IgD-negative memory B cell (primary cell): Measurements from ENCODE around the gene IGLL1. TPM values are rescaled to one million over a fixed set of nuclear protein-coding genes. Genes with fewer than 3 reads are reported as not detected.
A peak's percentile ranks its signal among the peaks of the same experiment; 100 is the strongest.
"Not testable (repeated sequence)": the region's sequence is repeated elsewhere in the genome, so short reads cannot be mapped to it uniquely, and the experiment has no call there.

Source experiments
- H3K27ac Mint-ChIP-seq, 3 donors: one replicate each; pipeline ENCODE4 v1.8.0; 2020 to 2022; ENCODE audit warnings: mild to moderate bottlenecking in 3 of 3, mixed read lengths in 3 of 3, moderate library complexity in 1 of 3
- H3K27me3 Mint-ChIP-seq: one replicate; pipeline ENCODE4 v1.8.0; 2021; ENCODE audit warnings: mixed read lengths
- H3K36me3 Mint-ChIP-seq: one replicate; pipeline ENCODE4 v1.8.0; 2020; ENCODE audit warnings: mild to moderate bottlenecking, mixed read lengths
- H3K4me1 Mint-ChIP-seq, 3 donors: one replicate each; pipeline ENCODE4 v1.8.0; 2020 to 2022; ENCODE audit warnings: mixed read lengths in 3 of 3, mild to moderate bottlenecking in 1 of 3
- H3K4me3 Mint-ChIP-seq, 4 donors: one replicate each; pipeline ENCODE4 v1.8.0; 2020 to 2022; ENCODE audit warnings: mild to moderate bottlenecking in 4 of 4, mixed read lengths in 4 of 4, moderate library complexity in 3 of 4
- H3K9me3 Mint-ChIP-seq, 3 donors: one replicate each; pipeline ENCODE4 v1.8.0; 2020 to 2021; ENCODE audit warnings: mixed read lengths in 3 of 3, mild to moderate bottlenecking in 1 of 3
- polyA plus RNA-seq: library from polyadenylated mRNA; unstranded; fragments of 300-500 nt; fragmentation: Illumina TruSeq; gene quantifications from one replicate; pipeline ENCODE4 v1.2.3, GENCODE V29; 2021

The IGLL1 gene
- polyA plus RNA-seq, 1 donor from 2014 or later, result not detected

GRCh38 chr22:23543506-23544000 is 36.5 kb downstream of the IGLL1 start:
- not testable (repeated sequence) for H3K27ac Mint-ChIP-seq, H3K9me3 Mint-ChIP-seq, H3K27me3 Mint-ChIP-seq, H3K4me3 Mint-ChIP-seq, H3K36me3 Mint-ChIP-seq, H3K4me1 Mint-ChIP-seq

- no peak overlapping the region for H3K27ac Mint-ChIP-seq
Measured at GRCh38 chr22:23542933-23543332, 37.2 kb downstream of the IGLL1 start.

DNA sequence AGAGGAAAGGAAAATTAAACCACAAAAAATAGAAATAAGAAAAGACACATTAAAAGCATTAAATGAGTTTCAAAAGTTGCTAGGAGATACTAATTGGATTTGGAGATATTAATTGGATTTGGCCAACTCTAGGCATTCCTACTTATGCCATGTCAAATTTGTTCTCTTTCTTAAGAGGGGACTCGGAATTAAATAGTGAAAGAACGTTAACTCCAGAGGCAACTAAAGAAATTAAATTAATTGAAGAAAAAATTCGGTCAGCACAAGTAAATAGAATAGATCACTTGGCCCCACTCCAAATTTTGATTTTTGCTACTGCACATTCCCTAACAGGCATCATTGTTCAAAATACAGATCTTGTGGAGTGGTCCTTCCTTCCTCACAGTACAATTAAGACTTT is 37.7 kb downstream of the IGLL1 start:
- not testable (repeated sequence) for H3K9me3 Mint-ChIP-seq, H3K4me3 Mint-ChIP-seq, H3K4me1 Mint-ChIP-seq, H3K36me3 Mint-ChIP-seq, H3K27me3 Mint-ChIP-seq, H3K27ac Mint-ChIP-seq

More at GRCh38 chr22:23542933-23543332, 37.2 kb downstream of the IGLL1 start:
- peaks cover 3 to 5% (median 3%) of the 10 kb centered on the region in 3 donors for H3K9me3 Mint-ChIP-seq
- H3K36me3 Mint-ChIP-seq, result no peaks in the 10 kb centered on the region
- H3K27me3 Mint-ChIP-seq, result peaks cover 3% of the 10 kb centered on the region
- H3K4me3 Mint-ChIP-seq, result no peak overlapping the region
- peaks cover 6 to 8% (median 7%) of the 10 kb centered on the region in 3 donors for H3K4me1 Mint-ChIP-seq

DNA sequence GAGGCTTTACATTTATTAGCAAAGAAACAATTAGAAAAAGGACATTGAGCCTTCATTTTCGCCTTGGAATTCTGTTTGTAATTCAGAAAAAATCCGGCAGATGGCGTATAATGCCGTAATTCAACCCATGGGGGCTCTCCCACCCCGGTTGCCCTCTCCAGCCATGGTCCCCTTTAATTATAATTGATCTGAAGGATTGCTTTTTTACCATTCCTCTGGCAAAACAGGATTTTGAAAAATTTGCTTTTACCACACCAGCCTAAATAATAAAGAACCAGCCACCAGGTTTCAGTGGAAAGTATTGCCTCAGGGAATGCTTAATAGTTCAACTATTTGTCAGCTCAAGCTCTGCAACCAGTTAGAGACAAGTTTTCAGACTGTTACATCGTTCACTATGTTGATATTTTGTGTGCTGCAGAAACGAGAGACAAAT is 38.2 kb downstream of the IGLL1 start:
- not testable (repeated sequence) for H3K27me3 Mint-ChIP-seq, H3K36me3 Mint-ChIP-seq, H3K4me3 Mint-ChIP-seq, H3K27ac Mint-ChIP-seq, H3K9me3 Mint-ChIP-seq
- H3K4me1 Mint-ChIP-seq, result peaks cover 6 to 11% (median 7%) of the 10 kb centered on the region in 3 donors

DNA sequence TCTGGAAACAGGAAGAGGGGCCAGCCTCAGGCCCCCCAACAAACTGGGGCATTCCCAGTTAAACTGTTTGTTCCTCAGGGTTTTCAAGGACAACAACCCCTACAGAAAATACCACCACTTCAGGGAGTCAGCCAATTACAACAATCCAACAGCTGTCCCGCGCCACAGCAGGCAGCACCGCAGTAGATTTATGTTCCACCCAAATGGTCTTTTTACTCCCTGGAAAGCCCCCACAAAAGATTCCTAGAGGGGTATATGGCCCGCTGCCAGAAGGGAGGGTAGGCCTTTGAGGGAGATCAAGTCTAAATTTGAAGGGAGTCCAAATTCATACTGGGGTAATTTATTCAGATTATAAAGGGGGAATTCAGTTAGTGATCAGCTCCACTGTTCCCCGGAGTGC is 39.3 kb downstream of the IGLL1 start:
- peaks cover 13 to 18% (median 13%) of the 10 kb centered on the region in 3 donors for H3K4me1 Mint-ChIP-seq
- H3K9me3 Mint-ChIP-seq, H3K27ac Mint-ChIP-seq, H3K27me3 Mint-ChIP-seq, H3K36me3 Mint-ChIP-seq, H3K4me3 Mint-ChIP-seq: not testable (repeated sequence)

DNA sequence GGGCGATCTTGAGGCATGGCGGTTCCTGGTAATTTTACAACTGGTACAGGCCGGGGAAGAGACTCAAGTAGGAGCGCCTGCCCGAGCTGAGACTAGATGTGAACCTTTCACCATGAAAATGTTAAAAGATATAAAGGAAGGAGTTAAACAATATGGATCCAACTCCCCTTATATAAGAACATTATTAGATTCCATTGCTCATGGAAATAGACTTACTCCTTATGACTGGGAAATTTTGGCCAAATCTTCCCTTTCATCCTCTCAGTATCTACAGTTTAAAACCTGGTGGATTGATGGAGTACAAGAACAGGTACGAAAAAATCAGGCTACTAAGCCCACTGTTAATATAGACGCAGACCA is 40.3 kb downstream of the IGLL1 start:
- H3K27ac Mint-ChIP-seq, H3K27me3 Mint-ChIP-seq, H3K4me3 Mint-ChIP-seq, H3K36me3 Mint-ChIP-seq, H3K9me3 Mint-ChIP-seq: not testable (repeated sequence)
- H3K4me1 Mint-ChIP-seq, result peaks cover 17 to 21% (median 17%) of the 10 kb centered on the region in 3 donors

DNA sequence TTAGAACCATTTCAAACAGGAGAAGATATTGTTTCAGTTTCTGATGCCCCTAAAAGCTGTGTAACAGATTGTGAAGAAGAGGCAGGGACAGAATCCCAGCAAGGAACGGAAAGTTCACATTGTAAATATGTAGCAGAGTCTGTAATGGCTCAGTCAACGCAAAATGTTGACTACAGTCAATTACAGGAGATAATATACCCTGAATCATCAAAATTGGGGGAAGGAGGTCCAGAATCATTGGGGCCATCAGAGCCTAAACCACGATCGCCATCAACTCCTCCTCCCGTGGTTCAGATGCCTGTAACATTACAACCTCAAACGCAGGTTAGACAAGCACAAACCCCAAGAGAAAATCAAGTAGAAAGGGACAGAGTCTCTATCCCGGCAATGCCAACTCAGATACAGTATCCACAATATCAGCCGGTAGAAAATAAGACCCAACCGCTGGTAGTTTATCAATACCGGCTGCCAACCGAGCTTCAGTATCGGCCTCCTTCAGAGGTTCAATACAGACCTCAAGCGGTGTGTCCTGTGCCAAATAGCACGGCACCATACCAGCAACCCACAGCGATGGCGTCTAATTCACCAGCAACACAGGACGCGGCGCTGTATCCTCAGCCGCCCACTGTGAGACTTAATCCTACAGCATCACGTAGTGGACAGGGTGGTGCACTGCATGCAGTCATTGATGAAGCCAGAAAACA is 40.8 kb downstream of the IGLL1 start:
- Mint-ChIP-seq H3K27ac (no peak overlapping the region), H3K4me3 (peak overlapping the region in 3 of 4 donors; percentile 32 to 72 (median 63)), H3K9me3 (no peaks in the 10 kb centered on the region), H3K27me3 (peaks cover 2% of the 10 kb centered on the region), H3K36me3 (no peaks in the 10 kb centered on the region), H3K4me1 (peaks cover 17 to 21% (median 17%) of the 10 kb centered on the region in 3 donors)

- H3K36me3 Mint-ChIP-seq, H3K27me3 Mint-ChIP-seq, H3K4me3 Mint-ChIP-seq, H3K9me3 Mint-ChIP-seq, H3K27ac Mint-ChIP-seq: not testable (repeated sequence)
- H3K4me1 Mint-ChIP-seq, result peaks cover 17 to 21% (median 17%) of the 10 kb centered on the region in 3 donors
Measured at GRCh38 chr22:23538696-23539030, 41.4 kb downstream of the IGLL1 start.

DNA sequence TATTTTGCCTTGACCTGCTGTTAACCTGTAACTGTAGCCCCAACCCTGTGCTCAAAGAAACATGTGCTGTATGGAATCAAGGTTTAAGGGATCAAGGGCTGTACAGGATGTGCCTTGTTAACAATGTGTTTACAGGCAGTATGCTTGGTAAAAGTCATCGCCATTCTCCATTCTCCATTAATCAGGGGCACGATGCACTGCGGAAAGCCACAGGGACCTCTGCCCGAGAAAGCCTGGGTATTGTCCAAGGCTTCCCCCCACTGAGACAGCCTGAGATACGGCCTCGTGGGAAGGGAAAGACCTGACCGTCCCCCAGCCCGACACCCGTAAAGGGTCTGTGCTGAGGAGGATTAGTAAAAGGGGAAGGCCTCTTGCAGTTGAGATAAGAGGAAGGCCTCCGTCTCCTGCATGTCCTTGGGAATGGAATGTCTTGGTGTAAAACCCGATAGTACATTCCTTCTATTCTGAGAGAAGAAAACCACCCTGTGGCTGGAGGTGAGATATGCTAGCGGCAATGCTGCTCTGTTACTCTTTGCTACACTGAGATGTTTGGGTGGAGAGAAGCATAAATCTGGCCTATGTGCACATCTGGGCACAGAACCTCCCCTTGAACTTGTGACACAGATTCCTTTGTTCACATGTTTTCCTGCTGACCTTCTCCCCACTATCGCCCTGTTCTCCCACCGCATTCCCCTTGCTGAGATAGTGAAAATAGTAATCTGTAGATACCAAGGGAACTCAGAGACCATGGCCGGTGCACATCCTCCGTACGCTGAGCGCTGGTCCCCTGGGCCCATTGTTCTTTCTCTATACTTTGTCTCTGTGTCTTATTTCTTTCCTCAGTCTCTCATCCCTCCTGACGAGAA is 42.0 kb downstream of the IGLL1 start:
- Mint-ChIP-seq H3K4me1 (peaks cover 17 to 23% (median 17%) of the 10 kb centered on the region in 3 donors), H3K4me3 (peak overlapping the region in 1 of 4 donors; percentile 56)
- H3K9me3 Mint-ChIP-seq, H3K27ac Mint-ChIP-seq, H3K36me3 Mint-ChIP-seq, H3K27me3 Mint-ChIP-seq: not testable (repeated sequence)

- Mint-ChIP-seq H3K27ac (no peak overlapping the region), H3K4me3 (no peak overlapping the region), H3K27me3 (peaks cover 2% of the 10 kb centered on the region), H3K36me3 (no peaks in the 10 kb centered on the region), H3K4me1 (peaks cover 17 to 23% (median 17%) of the 10 kb centered on the region in 3 donors), H3K9me3 (no peaks in the 10 kb centered on the region)
Measured at GRCh38 chr22:23537416-23537815, 42.7 kb downstream of the IGLL1 start.

DNA sequence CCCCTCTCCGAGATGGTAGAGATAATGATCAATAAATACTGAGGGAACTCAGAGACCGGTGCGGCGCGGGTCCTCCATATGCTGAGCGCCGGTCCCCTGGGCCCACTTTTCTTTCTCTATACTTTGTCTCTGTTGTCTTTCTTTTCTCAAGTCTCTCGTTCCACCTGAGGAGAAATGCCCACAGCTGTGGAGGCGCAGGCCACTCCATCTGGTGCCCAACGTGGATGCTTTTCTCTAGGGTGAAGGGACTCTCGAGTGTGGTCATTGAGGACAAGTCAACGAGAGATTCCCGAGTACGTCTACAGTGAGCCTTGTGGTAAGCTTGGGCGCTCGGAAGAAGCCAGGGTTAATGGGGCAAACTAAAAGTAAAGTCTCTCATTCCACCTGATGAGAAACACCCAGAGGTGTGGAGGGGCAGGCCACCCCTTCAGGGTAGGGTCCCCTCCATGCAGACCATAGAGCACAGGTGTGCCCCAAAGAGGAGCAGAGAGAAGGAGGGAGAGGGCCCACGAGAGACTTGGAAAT is 43.2 kb downstream of the IGLL1 start:
- Mint-ChIP-seq H3K27me3 (peaks cover 2% of the 10 kb centered on the region), H3K4me3 (peak overlapping the region in 1 of 4 donors; percentile 71), H3K36me3 (no peaks in the 10 kb centered on the region), H3K27ac (no peak overlapping the region), H3K9me3 (no peaks in the 10 kb centered on the region), H3K4me1 (peaks cover 17 to 23% (median 17%) of the 10 kb centered on the region in 3 donors)

DNA sequence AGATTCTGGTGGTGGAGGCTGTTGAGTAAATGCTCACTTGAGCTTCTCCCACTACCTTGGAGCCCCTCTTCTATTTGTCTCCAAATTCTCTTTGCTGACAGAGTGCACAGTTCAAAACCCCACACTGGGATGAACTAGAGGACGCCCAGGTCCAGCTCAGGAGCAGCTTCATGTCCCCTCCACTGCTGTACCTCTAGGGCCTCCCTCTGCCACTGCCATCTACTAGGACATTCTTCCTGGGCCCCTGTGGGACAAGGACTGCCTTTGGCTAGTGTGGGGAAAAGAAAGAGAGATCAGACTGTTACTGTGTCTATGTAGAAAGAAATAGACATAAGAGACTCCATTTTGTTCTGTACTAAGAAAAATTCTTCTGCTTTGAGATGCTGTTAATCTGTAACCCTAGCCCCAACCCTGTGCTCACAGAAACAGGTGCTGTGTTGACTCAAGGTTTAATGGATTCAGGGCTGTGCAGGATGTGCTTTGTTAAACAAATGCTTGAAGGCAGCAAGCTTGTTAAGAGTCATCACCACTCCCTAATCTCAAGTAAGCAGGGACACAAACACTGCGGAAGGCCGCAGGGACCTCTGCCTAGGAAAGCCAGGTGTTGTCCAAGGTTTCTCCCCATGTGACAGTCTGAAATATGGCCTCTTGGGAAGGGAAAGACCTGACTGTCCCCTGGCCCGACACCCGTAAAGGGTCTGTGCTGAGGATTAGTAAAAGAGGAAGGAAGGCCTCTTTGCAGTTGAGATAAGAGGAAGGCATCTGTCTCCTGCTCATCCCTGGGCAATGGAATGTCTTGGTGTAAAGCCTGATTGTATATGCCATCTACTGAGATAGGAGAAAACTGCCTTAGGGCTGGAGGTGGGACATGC is 44.1 kb downstream of the IGLL1 start:
- H3K4me1 Mint-ChIP-seq, result peaks cover 17 to 23% (median 17%) of the 10 kb centered on the region in 3 donors
- H3K27ac Mint-ChIP-seq, result peak overlapping the region in 2 of 3 donors; percentile 46 to 75
- H3K4me3 Mint-ChIP-seq, result peak overlapping the region in 2 of 4 donors; percentile 39 to 53
- H3K36me3 Mint-ChIP-seq, H3K27me3 Mint-ChIP-seq, H3K9me3 Mint-ChIP-seq: not testable (repeated sequence)

DNA sequence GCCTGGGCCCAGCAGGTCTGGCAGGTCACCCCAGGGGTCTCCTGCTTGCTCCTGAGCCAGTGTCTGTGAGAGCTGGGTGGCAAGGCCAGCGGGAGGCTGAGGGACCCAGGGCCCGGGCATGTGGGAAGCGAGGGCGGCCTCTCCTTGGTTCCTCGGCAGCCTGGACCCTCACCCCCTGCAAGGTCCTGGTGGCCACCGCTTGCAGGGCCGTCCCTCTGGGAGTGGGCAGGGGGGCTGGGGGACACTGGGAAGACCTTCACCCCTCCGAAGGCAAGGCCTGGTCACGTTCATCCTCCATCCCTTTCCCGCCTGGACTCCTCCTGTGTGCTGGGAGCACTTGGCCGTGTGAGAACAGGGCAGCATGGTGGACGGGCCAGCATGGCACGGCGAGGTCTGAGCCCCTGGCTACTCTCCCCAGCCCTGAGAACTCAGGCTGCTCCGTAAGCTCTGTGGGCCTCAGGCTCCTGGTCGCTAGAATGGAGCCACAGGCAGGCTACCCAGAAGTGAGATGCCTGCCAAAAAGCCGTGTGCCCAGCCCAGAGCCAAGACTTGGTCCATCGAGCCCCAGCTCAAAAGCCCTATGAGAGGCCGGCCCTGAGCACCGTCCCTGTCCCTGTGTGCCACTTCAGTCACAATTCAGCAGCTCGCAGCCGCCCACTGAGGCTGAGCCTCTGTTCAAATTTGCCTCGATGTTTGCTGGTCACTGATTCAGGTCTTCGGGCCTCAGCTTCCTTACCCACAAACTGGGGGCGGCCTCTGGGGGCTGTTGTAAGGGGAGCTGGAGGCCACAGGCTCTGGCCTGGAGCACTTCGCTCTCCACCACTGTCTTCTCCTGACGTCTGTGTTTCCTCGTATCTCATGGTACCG is 45.0 kb downstream of the IGLL1 start:
- Mint-ChIP-seq H3K4me3 (no peak overlapping the region), H3K27me3 (no peaks in the 10 kb centered on the region), H3K4me1 (peaks cover 17 to 23% (median 17%) of the 10 kb centered on the region in 3 donors), H3K27ac (peak overlapping the region in 1 of 3 donors; percentile 35), H3K36me3 (no peaks in the 10 kb centered on the region), H3K9me3 (no peaks in the 10 kb centered on the region)
